ENCODE measurements around the gene RALGPS1. TPM values are rescaled to one million over a fixed set of nuclear protein-coding genes. Genes with fewer than 3 reads are reported as not detected.
"Not testable (repeated sequence)": the region's sequence is repeated elsewhere in the genome, so short reads cannot be mapped to it uniquely, and the experiment has no call there.

Gene RALGPS1
- total RNA-seq, 1 experiment from 2014 or later = 28.5 TPM

DNA sequence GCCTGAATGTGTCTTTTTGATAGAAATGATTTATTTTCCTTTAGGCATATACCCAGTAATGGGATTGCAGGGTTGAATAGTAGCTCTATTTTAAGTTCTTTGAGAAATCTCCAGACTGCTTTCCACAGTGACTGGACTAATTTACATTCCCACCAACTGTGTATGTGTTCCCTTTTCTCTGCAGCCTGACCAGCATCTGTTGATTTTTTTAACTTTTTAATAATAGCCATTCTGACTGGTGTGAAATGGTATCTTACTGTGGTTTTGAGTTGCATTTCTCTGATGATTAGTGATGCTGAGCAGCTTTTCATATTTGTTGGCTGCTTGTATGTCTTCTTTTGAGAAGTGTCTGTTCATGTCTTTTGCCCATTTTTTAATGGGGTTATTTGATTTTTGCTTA, 232.3 kb downstream of the RALGPS1 start:
- H3K36me3 Mint-ChIP-seq; H3K27ac Mint-ChIP-seq; POLR2A ChIA-PET; CTCF ChIA-PET; DNase-seq (ENCODE audit: low spot score); H3K27me3 Mint-ChIP-seq (ENCODE audit: low read depth); ATAC-seq; H3K4me3 Mint-ChIP-seq; H3K9me3 Mint-ChIP-seq: not testable (repeated sequence)
- peaks cover 16% of the 10 kb centered on the region for H3K4me1 Mint-ChIP-seq

DNA sequence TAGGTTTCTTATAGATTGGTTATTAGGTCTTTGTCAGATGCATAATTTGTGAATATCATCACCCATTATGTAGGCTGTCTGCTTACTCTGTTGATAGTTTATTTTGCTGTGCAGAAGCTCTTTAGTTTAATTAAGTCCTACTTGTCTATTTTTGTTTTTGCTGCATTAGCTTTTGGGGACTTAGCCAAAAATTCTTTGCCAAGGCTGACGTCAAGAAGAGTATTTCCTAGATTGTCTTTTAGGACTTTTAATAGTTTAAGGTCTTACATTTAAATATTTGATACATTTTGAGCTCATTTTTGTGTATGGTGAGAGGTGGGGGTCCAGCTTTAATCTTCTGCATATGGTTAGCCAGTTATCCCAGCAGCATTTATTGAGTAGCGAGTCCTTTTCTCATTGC, 232.7 kb downstream of the RALGPS1 start:
- Mint-ChIP-seq H3K4me3 (no peak overlapping the region), H3K27me3 (ENCODE audit: low read depth) (no peaks in the 10 kb centered on the region), H3K36me3 (no peaks in the 10 kb centered on the region), H3K9me3 (peaks cover 5% of the 10 kb centered on the region), H3K4me1 (peaks cover 12% of the 10 kb centered on the region), H3K27ac (no peak overlapping the region)
- no peak for ATAC-seq
- no peak for DNase-seq (ENCODE audit: low spot score)
- CTCF ChIA-PET = no interaction called here
- TF ChIP-seq, protein P1, sequence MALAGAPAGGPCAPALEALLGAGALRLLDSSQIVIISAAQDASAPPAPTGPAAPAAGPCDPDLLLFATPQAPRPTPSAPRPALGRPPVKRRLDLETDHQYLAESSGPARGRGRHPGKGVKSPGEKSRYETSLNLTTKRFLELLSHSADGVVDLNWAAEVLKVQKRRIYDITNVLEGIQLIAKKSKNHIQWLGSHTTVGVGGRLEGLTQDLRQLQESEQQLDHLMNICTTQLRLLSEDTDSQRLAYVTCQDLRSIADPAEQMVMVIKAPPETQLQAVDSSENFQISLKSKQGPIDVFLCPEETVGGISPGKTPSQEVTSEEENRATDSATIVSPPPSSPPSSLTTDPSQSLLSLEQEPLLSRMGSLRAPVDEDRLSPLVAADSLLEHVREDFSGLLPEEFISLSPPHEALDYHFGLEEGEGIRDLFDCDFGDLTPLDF (CRISPR knock-in tag; IDR thresholded peaks at IDR 0.05) = no peak
- TF ChIP-seq ZNF671 (CRISPR knock-in tag; IDR thresholded peaks at IDR 0.05) (no peak), FOXJ3 (CRISPR knock-in tag; IDR thresholded peaks at IDR 0.05; ENCODE audit: borderline replicate concordance) (no peak), ZNF232 (CRISPR knock-in tag; IDR thresholded peaks at IDR 0.05) (no peak), GRHL2 (CRISPR knock-in tag; IDR thresholded peaks at IDR 0.05; ENCODE audit: insufficient replicate concordance, severe bottlenecking) (no peak), GTF2I (CRISPR knock-in tag; conservative IDR thresholded peaks at IDR 0.05) (no peak), TP53 (CRISPR knock-in tag; IDR thresholded peaks at IDR 0.05) (no peak), HMGA2 (CRISPR knock-in tag; IDR thresholded peaks at IDR 0.05) (no peak), TEAD1 (CRISPR knock-in tag; IDR thresholded peaks at IDR 0.05) (no peak), ZNF317 (CRISPR knock-in tag; IDR thresholded peaks at IDR 0.05; ENCODE audit: borderline replicate concordance, low read depth) (no peak)
- TF ChIP-seq, protein P2, sequence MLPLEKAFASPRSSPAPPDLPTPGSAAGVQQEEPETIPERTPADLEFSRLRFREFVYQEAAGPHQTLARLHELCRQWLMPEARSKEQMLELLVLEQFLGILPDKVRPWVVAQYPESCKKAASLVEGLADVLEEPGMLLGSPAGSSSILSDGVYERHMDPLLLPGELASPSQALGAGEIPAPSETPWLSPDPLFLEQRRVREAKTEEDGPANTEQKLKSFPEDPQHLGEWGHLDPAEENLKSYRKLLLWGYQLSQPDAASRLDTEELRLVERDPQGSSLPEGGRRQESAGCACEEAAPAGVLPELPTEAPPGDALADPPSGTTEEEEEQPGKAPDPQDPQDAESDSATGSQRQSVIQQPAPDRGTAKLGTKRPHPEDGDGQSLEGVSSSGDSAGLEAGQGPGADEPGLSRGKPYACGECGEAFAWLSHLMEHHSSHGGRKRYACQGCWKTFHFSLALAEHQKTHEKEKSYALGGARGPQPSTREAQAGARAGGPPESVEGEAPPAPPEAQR (CRISPR knock-in tag; IDR thresholded peaks at IDR 0.05) = no peak
- TF ChIP-seq, protein P3, sequence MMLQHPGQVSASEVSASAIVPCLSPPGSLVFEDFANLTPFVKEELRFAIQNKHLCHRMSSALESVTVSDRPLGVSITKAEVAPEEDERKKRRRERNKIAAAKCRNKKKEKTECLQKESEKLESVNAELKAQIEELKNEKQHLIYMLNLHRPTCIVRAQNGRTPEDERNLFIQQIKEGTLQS (CRISPR knock-in tag; conservative IDR thresholded peaks at IDR 0.05) = no peak
- TF ChIP-seq, protein P4, sequence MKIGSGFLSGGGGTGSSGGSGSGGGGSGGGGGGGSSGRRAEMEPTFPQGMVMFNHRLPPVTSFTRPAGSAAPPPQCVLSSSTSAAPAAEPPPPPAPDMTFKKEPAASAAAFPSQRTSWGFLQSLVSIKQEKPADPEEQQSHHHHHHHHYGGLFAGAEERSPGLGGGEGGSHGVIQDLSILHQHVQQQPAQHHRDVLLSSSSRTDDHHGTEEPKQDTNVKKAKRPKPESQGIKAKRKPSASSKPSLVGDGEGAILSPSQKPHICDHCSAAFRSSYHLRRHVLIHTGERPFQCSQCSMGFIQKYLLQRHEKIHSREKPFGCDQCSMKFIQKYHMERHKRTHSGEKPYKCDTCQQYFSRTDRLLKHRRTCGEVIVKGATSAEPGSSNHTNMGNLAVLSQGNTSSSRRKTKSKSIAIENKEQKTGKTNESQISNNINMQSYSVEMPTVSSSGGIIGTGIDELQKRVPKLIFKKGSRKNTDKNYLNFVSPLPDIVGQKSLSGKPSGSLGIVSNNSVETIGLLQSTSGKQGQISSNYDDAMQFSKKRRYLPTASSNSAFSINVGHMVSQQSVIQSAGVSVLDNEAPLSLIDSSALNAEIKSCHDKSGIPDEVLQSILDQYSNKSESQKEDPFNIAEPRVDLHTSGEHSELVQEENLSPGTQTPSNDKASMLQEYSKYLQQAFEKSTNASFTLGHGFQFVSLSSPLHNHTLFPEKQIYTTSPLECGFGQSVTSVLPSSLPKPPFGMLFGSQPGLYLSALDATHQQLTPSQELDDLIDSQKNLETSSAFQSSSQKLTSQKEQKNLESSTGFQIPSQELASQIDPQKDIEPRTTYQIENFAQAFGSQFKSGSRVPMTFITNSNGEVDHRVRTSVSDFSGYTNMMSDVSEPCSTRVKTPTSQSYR (CRISPR knock-in tag; IDR thresholded peaks at IDR 0.05) = no peak
- TF ChIP-seq, protein P5, sequence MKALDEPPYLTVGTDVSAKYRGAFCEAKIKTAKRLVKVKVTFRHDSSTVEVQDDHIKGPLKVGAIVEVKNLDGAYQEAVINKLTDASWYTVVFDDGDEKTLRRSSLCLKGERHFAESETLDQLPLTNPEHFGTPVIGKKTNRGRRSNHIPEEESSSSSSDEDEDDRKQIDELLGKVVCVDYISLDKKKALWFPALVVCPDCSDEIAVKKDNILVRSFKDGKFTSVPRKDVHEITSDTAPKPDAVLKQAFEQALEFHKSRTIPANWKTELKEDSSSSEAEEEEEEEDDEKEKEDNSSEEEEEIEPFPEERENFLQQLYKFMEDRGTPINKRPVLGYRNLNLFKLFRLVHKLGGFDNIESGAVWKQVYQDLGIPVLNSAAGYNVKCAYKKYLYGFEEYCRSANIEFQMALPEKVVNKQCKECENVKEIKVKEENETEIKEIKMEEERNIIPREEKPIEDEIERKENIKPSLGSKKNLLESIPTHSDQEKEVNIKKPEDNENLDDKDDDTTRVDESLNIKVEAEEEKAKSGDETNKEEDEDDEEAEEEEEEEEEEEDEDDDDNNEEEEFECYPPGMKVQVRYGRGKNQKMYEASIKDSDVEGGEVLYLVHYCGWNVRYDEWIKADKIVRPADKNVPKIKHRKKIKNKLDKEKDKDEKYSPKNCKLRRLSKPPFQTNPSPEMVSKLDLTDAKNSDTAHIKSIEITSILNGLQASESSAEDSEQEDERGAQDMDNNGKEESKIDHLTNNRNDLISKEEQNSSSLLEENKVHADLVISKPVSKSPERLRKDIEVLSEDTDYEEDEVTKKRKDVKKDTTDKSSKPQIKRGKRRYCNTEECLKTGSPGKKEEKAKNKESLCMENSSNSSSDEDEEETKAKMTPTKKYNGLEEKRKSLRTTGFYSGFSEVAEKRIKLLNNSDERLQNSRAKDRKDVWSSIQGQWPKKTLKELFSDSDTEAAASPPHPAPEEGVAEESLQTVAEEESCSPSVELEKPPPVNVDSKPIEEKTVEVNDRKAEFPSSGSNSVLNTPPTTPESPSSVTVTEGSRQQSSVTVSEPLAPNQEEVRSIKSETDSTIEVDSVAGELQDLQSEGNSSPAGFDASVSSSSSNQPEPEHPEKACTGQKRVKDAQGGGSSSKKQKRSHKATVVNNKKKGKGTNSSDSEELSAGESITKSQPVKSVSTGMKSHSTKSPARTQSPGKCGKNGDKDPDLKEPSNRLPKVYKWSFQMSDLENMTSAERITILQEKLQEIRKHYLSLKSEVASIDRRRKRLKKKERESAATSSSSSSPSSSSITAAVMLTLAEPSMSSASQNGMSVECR (CRISPR knock-in tag; IDR thresholded peaks at IDR 0.05; ENCODE audit: borderline replicate concordance) = no peak
- TF ChIP-seq, protein P6, sequence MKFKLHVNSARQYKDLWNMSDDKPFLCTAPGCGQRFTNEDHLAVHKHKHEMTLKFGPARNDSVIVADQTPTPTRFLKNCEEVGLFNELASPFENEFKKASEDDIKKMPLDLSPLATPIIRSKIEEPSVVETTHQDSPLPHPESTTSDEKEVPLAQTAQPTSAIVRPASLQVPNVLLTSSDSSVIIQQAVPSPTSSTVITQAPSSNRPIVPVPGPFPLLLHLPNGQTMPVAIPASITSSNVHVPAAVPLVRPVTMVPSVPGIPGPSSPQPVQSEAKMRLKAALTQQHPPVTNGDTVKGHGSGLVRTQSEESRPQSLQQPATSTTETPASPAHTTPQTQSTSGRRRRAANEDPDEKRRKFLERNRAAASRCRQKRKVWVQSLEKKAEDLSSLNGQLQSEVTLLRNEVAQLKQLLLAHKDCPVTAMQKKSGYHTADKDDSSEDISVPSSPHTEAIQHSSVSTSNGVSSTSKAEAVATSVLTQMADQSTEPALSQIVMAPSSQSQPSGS (CRISPR knock-in tag; IDR thresholded peaks at IDR 0.05; ENCODE audit: borderline replicate concordance, low read depth) = no peak
- POLR2A ChIA-PET = no interaction called here
